Stimulated activated CD8-positive, alpha-beta memory T cell treated with anti-CD3 and anti-CD28 coated beads, Interleukin-15, amount 100 ng/mL, for 48 hours (primary cell): ENCODE measurements around the gene PHETA2.
A peak's percentile ranks its signal among the peaks of the same experiment; 100 is the strongest.

Experiments
- DNase-seq, 2 donors: peaks; one replicate each; pipeline ENCODE4 v3.0.0-alpha.2; 2020; ENCODE audit warnings: low read depth in 2 of 2

The PHETA2 gene

DNA sequence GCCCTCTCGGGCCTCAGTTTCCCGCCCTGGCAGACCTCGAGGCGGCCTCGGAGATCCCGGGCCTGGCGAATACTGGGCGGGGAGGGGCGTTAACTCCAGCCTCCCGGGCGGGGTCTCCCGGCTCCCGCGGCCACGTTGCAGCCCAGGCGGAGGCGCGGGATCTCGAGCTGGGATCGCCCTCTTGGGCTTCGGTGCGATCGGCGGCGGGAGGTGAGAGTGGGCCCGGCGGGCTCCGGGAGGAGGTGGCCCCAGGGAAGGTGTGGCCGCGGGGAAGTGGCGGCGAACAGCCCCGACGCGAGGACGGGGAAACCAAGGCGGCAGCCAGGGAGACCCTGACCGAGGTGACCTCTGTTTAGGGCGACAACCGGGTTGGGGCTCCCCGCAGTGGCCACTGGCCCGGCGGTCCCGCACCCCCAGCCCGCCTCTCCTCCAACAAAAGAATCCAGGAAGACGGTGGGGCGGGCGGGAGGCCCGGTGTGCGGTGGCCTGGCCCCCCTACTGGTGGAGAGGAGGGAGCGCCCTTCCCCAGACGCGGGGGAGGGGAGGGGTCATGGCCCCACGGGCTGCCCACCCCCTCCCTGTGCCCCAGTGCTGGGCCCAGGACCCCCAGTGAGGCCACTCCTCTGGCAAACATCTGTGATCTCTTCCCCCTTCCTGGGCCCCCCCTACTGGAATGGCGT, at the start of gene PHETA2:
Gene PHETA2 (plus strand): TSS at position 117 of the 680 bp plus-strand sequence. CDS start 3,046 bp downstream, outside the sequence.
- DNase-seq, result peak in 1 of 2 donors; percentile 30

- DNase-seq, result no peak
These were observed 48.6 kb upstream of the PHETA2 start for GRCh38 chr22:42025421-42025820.

DNA sequence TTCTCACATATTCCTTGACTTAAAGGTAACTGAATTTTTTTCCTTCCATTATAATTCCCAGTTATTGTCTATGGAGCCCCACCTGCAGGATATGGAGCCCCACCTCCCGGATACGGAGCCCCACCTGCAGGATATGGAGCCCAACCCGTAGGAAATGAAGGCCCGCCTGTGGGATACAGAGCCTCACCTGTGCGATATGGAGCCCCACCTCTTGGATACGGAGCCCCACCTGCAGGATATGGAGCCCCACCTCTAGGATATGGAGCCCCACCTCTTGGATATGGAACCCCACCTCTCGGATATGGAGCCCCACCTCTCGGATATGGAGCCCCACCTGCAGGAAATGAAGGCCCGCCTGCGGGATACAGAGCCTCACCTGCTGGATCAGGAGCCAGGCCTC, 47.3 kb upstream of the PHETA2 start:
- no peak for DNase-seq

GRCh38 chr22:42033263-42034181, 40.5 kb upstream of the PHETA2 start:
- DNase-seq, result no peak

GRCh38 chr22:42035256-42035655, 38.8 kb upstream of the PHETA2 start:
- no peak for DNase-seq

GRCh38 chr22:42039271-42039670, 34.8 kb upstream of the PHETA2 start:
- no peak for DNase-seq

DNA sequence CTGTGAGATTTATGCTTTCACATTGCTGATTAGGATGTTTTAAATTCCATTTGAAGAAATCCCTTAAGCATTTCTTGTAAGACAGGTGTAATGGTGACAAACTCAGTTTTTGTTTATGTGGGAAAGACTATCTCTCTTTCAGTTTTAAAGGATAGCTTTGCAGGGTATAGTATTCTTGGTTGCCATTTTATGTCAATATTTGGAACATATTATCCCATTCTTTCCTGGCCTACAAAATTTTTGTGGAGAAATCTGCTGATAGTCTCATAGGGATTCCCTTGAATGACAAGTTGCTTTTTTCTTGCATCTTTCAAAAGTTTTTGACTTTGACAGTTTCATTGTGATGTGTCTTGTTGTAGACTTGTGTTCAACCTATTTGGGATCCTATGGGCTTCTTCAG, 32.3 kb upstream of the PHETA2 start:
- no peak for DNase-seq

- DNase-seq, result no peak
These were observed 23.3 kb upstream of the PHETA2 start for GRCh38 chr22:42050641-42051180.

- DNase-seq, result no peak
These were observed 21.3 kb upstream of the PHETA2 start for GRCh38 chr22:42052765-42053164.

DNA sequence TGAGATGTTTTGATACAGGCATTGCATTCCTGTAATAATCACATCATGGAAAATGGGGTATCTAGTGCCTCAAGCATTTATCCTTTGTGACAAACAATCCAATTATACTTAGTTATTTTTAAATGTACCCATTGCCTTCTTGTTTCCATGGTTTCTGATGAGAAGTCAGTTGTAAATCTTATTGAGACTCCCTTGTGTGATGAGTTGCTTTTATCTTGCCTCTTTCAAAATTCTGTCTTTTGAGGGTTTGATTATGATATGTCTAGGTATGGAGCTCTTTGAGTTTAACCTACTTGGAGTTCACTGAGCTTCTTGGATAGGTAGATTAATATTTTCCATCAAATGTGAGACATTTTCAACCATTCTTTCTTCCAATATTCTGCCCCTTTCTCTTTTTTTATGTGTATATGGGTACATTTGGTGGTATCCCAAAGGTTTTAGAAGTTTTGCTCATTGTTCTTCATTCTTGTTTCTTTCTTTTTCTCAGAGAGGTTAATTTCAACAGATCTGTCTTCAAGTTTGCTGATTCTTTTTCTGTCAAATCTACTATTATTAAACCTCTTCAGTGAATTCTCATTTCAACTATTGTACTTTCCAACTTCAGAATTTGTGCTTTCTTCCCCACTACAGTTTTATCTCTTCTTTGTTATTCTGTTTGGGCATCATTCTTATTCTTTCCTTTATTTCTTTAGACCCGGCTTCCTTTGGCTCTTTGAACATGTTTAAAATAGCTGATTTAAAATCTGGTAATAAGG, 17.1 kb upstream of the PHETA2 start:
- no peak for DNase-seq

DNA sequence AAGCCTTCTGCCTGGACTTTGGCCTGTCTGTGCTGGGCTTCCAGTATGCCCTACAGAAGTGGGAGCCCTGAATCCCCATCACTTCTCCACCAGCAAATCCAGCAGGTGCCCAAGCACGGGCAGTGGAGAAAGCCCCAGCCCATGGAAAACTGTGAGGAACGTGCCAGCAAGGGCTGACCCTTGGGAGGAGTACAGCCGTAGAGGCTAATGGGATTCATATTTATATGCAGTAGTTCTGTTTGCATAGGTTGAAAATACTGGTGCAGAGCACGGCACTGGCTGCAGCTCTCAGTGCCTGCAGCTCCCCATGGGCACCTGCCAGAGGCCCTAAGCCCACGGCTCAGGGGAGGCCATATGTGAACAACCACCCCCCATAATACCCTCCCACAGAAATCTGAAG, 13.6 kb upstream of the PHETA2 start:
- DNase-seq, result no peak

GRCh38 chr22:42061041-42061440, 13.0 kb upstream of the PHETA2 start:
- no peak for DNase-seq

- no peak for DNase-seq
These were observed 11.4 kb upstream of the PHETA2 start for GRCh38 chr22:42062506-42063170.

DNA sequence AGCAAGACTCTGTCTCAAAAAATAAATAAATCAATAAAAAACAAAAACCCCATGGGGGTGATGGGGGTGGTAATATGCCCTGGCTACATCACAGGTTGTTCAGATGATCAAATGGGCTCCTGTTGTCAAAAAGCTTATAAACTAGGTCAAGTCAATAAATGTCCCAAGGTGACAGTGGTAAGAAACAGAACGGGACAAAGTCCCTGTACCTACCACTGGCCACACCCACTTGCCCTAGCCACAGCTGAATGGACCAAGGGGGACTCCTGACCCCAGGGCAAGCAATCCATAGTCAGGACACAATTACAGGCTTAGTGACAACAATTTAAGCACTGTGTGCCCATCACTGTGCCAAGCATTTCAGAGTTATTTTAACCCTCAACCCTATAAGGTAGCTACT, 9.4 kb upstream of the PHETA2 start:
- DNase-seq, result no peak

DNA sequence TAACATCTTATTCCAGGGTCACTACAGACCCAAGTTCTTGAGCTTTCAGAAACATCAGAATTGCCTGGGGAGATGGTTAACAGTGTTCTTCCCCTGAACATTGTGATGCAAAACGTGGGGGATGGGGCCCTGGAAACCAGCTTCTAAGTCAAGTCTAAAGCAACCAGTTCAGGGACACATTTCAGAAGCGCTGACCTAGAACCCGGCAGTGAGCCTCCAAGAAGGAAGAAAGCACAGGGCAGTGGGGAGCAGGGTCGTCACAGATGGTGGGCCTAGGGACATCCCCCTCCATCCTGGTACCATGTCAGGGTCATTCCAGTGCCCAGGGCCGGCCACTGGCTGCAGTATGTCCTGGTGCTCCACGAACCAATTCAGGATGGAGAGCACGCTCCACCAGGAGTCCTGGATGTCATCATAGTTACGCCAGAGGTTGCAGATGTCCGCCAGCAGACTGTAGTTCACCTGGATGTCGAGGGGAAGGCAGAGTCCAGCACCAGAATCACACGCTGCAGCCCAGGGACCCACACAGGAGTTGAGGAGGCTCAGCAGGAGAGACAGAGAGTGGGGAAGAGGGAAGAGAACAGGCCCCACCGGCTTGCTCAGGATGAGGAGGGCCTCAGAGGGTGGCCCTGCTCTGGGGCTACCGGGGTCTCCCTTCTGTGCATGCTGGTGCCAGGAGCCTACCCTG, 8.5 kb upstream of the PHETA2 start:
- no peak for DNase-seq

GRCh38 chr22:42066126-42066761, 7.8 kb upstream of the PHETA2 start:
- DNase-seq, result no peak

DNA sequence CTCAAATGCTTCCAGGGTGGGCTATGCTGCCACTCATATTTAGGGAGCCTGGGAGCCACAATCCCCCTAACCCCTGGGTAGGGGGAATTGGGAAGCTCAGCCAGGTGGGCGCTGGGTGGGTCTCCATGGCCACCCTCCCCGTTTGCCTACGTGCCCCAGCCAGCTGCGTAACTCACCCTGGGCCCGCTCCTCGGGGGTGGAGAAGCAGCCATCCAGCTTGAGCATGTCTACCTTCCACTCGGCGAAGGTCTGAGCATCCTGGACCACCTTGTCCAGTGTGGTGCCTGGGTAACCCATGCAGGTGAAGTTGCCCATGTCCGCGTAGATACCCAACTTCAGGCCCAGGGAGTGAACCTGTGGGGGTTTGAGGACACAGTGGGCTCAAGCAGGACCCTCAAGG, 7.1 kb upstream of the PHETA2 start:
- no peak for DNase-seq

DNA sequence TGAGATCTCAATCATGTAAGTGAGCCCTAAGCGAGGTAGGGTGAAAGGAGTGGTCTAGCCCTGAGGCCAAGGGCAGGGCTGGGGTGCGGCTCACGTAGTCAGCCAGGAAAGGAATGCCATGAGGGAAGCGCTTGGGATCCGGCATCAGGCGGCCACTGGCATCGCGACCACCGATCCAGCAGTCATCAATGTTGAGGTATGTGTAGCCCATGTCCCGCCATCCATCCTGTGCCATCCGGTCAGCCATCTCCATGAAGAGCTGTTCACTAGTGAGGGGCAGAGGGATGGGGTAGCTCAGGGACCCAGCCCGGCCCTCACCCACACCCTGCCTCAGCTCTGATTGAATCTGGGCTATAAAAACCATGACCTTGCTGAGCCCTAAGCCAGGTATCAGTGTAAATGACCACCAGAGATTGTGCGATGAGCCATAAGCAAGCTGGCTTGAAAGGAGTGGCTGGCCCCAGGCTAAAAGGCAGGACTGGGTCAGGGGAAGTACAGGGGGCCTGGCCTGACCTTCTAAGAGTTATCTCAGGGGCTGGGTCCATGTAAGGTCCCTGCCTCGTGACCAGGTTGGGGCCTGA, 6.3 kb upstream of the PHETA2 start:
- no peak for DNase-seq

GRCh38 chr22:42068291-42068690, 5.8 kb upstream of the PHETA2 start:
- DNase-seq, result no peak
